ENCODE data around the gene FLVCR2.
"Not testable (repeated sequence)": the region's sequence is repeated elsewhere in the genome, so short reads cannot be mapped to it uniquely, and the experiment has no call there.

FLVCR2 gene

DNA sequence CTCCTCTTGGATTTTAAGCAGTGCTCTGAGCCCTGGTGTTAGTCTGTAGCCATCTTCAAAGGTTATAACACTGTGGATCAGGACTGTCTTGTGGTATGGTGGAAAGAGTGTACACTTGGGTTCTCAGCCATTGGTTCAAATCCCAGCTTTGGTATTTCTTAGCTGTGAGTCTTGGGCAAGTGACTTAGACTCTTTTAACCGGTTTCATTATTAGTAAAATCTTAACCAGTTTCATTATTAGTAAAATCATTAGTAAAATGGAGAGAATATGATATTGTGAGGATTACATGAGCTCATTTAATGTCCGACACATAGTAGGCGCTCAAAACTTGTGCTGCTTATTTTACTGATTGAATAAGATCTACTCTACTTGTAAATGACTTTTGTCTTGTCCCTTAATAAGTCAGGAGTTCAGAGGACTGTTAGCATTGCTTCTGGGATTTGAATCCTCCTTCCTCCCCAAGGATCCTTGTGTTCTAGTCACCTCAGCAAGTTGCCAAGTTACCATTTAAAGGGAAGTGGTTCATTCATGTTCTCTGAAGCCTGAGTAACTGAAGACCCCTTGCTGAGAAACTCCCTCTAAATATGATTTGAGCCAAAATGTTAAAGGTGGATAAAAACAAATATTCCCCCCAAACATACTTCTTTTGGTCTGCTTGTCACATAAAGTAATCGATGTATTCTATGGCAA lies 95.1 kb downstream of the FLVCR2 start:
- no peak for DNase-seq

DNA sequence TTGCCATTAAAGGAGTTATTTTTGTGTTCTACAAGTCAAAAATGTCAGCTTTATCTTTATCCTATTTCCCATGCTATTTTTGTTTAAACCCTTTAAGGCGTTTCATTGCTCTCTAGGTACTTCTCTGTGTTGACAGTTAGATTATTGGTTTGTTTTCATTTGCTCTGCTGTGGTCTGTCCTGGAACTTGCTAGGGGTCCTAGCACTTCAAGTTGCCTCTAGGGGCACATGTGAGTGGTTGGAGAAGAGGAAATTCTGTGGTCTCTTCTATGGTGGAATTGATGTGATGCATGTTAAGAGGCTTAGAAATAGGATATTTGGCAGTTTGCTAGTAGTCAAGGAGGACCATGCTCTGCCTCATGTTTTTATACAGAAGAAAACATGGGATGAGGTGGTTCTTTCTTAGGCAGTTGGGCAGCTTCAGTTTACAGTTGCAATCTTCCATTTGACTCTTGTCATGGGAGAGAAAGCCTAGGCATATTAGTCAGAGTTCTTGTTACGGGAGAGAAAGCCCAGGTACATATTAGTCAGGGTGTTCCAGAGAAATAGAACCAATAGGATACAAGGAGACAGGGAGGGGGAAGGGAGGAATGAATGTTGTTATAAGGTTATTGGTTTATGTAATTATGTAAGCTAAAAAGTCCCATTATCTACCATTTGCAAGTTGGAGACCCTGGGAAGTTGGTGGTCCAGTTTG lies 97.0 kb downstream of the FLVCR2 start:
- no peak for DNase-seq

DNA sequence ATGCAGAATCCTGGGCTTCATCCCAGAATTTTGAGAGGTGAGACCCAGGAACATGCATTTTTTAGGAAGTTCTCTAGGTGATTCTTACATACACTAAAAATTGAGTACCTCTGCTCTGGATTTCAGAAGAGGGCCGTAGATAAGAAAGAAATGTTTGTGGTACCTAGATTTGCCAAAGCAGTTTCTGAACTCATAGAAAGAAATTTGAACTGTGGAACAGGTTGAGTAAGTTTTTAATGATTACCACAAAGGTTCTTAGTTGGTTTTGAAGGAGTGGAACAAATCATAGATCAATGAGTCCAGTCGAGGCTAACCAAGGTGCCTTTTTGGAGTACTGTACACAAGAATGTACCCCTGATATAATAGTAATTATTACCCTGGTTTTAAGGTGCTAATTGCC lies 107.5 kb downstream of the FLVCR2 start:
- no peak for DNase-seq

DNA sequence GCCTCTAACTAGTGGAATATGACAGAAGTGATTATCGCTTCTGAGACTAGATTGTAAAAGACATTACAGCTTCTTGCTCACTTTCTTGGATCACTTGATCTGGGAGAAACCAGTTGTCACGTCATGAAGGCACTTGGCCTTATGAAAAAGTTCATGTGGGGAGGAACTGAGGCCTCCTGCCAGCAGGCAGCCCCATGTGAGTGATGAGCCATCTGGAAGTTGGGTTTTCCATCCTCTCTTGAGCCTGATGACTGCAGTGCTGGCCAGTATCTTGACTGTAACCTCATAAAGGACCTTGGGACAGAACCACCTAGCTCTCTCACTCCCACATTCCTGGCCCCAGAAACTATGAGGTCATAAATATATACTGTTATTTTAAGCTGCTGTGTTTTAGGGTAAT lies 110.6 kb downstream of the FLVCR2 start:
- no peak for DNase-seq

DNA sequence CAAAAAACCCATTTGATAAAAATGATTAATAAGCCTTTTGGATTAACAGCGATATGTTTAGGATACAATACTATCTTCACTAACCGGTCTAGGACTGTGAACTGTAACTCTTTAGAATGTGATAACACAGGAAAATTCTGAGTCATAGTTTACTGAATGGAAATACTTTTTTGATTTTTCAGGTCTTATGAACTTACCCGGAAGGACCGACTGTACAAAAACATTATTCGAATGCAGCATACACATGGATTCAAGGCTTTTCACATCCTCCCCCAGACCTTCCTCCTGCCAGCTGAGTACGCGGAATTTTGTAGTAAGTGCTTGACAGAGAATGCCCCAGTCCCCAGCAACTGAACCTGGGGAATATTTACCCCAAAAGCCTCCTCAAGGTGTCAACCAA lies 111.6 kb downstream of the FLVCR2 start:
- DNase-seq, result no peak

DNA sequence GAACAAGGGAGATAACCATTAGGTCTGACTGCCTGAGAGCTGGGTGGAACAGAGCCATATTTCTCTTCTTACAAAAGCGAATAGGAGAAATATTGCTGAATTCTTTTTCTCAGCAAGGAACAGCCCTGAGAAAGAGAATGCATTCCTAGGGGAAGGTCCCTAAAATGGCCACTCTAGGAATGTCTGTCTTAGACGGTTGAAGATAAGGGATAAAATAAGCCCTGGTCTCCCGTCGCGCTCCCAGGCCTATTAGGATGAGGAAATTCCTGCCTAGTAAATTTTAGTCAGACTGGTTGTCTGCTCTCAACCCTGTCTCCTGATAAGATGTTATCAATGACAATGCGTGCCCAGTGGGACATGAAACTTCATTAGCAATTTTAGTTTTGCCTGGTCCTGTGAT lies 116.6 kb downstream of the FLVCR2 start:
- DNase-seq, result not testable (repeated sequence)

DNA sequence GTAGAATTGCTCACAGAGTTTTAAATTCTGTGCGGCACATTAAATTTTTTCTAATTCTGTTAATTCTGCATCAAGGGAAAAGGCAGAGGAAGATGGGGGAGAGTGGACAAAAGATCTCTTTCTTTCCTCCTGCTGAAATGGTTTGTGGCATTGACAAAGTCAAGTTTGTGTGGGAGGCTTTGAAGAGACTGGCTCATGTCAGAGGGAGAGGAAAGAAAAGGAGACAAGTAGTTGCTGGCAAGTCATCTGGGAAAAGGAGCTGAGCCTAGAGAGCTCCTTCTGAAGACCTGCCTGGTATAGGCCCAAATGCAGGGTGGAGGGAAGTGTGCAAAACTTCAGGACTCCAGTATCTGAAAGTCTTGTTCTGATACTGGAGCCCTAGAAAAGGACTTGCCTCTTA lies 119.0 kb downstream of the FLVCR2 start:
- no peak for DNase-seq
